Thymus (tissue), 2 donors: ENCODE results near the gene C15orf61. TPM values are rescaled to one million over a fixed set of nuclear protein-coding genes. Genes with fewer than 3 reads are reported as not detected.

Experiments
- polyA plus RNA-seq: library from polyadenylated mRNA; stranded (reverse); fragments of 200-250 nt; gene quantifications from one replicate; pipeline ENCODE4 v1.2.3, GENCODE V29; 2013
- total RNA-seq: library from RNA; stranded (reverse); fragments of 120-200 nt; gene quantifications from one replicate; pipeline ENCODE4 v1.2.4, GENCODE V29; 2013
- donor health status: healthy.

Gene C15orf61
- total and polyA plus RNA-seq, 2 donors, result 2.5 to 2.9 TPM

Other genes starting within 250 kb of the C15orf61 start
- 9.4 TPM for gene MAP2K5, start 21.6 kb downstream of the C15orf61 start, total RNA-seq
- gene MAP2K5, start 21.6 kb downstream of the C15orf61 start, polyA plus RNA-seq, result 16.3 TPM